Skeletal muscle tissue (tissue), 4 donors: ENCODE data around the gene CRTC1. TPM values are rescaled to one million over a fixed set of nuclear protein-coding genes. Genes with fewer than 3 reads are reported as not detected.

Experiments used
- H3K27ac ChIP-seq: one replicate; pipeline ENCODE4 v1.7.0; 2013; ENCODE audit warnings: mild to moderate bottlenecking, low read depth, low read length, inconsistent platforms
- H3K27me3 ChIP-seq, 3 donors: one replicate each; pipeline ENCODE4 v1.7.0; 2013; ENCODE audit warnings: low read length in 3 of 3; ENCODE audit not compliant: control insufficient read depth in 3 of 3, insufficient read depth in 3 of 3
- H3K36me3 ChIP-seq, 3 donors: one replicate each; pipeline ENCODE4 v1.7.0; 2013; ENCODE audit warnings: low read length in 3 of 3; ENCODE audit not compliant: control insufficient read depth in 3 of 3, insufficient read depth in 3 of 3
- H3K4me1 ChIP-seq, 3 donors: one replicate each; pipeline ENCODE4 v1.7.0; 2013; ENCODE audit warnings: low read length in 3 of 3, mild to moderate bottlenecking in 3 of 3; ENCODE audit not compliant: control insufficient read depth in 3 of 3, insufficient read depth in 3 of 3
- H3K4me3 ChIP-seq, 3 donors: one replicate each; pipeline ENCODE4 v1.7.0; 2013; ENCODE audit warnings: low read length in 3 of 3
- H3K9ac ChIP-seq, 3 donors: one replicate each; pipeline ENCODE4 v1.7.0; 2013; ENCODE audit warnings: low read length in 3 of 3, mild to moderate bottlenecking in 3 of 3, moderate library complexity in 2 of 3, low read depth in 1 of 3
- H3K9me3 ChIP-seq, 3 donors: one replicate each; pipeline ENCODE4 v1.7.0; 2013; ENCODE audit warnings: low read length in 3 of 3; ENCODE audit not compliant: control insufficient read depth in 3 of 3
- total RNA-seq: library from RNA; depleted of rRNA; stranded (reverse); fragments of >200 nt; gene quantifications from one replicate; pipeline ENCODE4 v1.2.3, GENCODE V29; 2014
- donor health status: Osteomylitis.

CRTC1 gene
- total RNA-seq, 1 donor from 2014 or later: 3.1 TPM

GRCh38 chr19:18778826-18779495 is 95.5 kb downstream of the CRTC1 start:
- no peaks in the 10 kb centered on the region for H3K4me1 ChIP-seq
- H3K27ac ChIP-seq: no peak overlapping the region
- peaks cover 0 to 7% (median 0%) of the 10 kb centered on the region in 3 donors for H3K36me3 ChIP-seq
- no peak overlapping the region for H3K9ac ChIP-seq
- no peak overlapping the region for H3K4me3 ChIP-seq
- H3K9me3 ChIP-seq: no peaks in the 10 kb centered on the region
- peaks cover 0 to 7% (median 4%) of the 10 kb centered on the region in 3 donors for H3K27me3 ChIP-seq

DNA sequence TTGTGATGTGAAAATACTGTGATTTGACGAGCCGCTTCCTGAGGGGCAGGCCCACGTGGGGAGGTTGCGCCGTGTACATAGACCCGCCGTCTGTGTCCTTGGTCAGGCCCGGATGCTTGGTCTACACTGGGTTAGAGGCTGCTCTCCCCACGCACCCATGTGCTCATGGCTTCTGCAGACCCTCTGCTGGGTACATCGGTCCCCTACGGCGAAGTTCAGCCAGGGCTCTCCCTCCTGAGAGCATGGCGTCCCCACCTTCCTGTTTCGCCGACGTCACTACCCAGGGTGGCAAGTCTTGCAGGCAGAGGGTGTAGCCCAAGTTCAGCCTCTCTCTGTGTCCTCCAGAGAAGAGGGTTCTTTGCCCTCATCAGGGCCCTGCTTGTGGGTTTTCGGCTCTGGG is 96.6 kb downstream of the CRTC1 start:
- Histone ChIP-seq H3K9ac (no peak overlapping the region), H3K27me3 (peaks cover 7 to 15% (median 8%) of the 10 kb centered on the region in 3 donors), H3K4me1 (peaks cover 0 to 6% (median 6%) of the 10 kb centered on the region in 3 donors), H3K4me3 (no peak overlapping the region), H3K36me3 (peaks cover 0 to 7% (median 0%) of the 10 kb centered on the region in 3 donors), H3K27ac (no peak overlapping the region), H3K9me3 (no peaks in the 10 kb centered on the region)

- H3K27ac ChIP-seq: no peak overlapping the region
- H3K9me3 ChIP-seq: no peaks in the 10 kb centered on the region
- peaks cover 11 to 20% (median 12%) of the 10 kb centered on the region in 3 donors for H3K27me3 ChIP-seq
- H3K4me1 ChIP-seq: peaks cover 3 to 11% (median 10%) of the 10 kb centered on the region in 3 donors
- H3K4me3 ChIP-seq: no peak overlapping the region
- no peak overlapping the region for H3K9ac ChIP-seq
- peaks cover 0 to 6% (median 0%) of the 10 kb centered on the region in 3 donors for H3K36me3 ChIP-seq
Observed at GRCh38 chr19:18780631-18781030, 97.2 kb downstream of the CRTC1 start.

DNA sequence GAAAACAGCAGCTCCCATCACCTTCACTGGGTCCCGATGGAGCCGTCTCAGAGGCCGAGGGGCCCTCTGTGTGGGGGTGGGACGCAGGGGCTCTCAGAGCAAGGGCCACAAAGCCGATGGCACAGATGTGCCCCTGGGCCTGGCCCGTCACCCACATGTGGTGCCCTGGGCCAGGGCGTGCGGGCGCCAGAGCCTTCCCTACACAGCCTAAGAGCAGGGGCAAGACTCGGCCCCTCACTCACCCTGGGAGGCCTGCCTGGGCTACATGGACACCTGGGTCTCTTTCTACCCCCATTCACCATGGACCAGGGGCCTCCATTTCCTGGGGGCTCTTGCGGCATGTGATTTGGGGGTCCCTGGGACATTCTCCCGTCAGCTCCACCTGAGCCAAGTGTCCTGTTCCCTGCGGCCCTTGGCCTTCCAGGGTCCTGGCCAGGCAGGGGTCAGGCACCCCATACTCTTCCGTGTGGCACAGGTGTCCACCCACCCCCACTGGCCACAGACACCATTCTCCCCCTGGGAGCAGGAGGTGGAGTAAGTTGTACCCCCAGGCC is 97.6 kb downstream of the CRTC1 start:
- Histone ChIP-seq H3K27ac (no peak overlapping the region), H3K9me3 (no peaks in the 10 kb centered on the region), H3K4me1 (peaks cover 3 to 13% (median 10%) of the 10 kb centered on the region in 3 donors), H3K9ac (no peak overlapping the region), H3K36me3 (peaks cover 0 to under 1% (median 0%) of the 10 kb centered on the region in 3 donors), H3K4me3 (no peak overlapping the region), H3K27me3 (peaks cover 15 to 23% (median 16%) of the 10 kb centered on the region in 3 donors)

DNA sequence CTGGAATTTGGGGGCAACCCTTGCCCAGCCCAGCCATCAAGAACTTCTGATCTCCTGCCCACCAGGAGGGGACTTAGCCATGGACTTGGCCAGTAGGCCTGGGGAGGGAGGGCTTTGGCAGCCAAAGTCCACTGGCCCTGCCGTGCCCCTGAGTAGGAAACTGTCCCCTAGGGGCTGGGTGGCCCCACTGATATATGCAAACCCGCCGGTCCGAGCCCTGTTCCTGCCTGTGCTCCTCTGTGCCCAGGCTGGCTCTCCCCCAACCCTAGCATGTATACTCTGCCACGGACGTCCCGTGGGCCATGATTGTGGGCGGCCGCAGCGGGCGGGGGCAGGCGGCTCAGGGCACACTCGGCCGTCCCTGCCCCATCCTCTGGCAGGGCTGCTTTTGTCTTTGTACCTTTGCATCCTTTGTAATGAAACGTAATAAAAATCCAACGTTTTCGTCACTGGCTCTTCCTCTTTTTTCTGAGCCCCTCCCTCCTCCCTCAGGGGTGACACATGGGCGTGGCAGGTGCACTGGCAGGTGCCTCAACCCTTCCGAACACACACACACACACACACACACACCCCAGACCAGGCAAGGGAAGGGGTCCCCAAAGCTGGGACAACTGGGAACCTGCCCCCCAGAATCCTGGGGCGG is 98.5 kb downstream of the CRTC1 start:
- no peak overlapping the region for H3K27ac ChIP-seq
- no peaks in the 10 kb centered on the region for H3K9me3 ChIP-seq
- H3K9ac ChIP-seq: no peak overlapping the region
- H3K27me3 ChIP-seq: peaks cover 21 to 31% (median 23%) of the 10 kb centered on the region in 3 donors
- H3K4me1 ChIP-seq: peaks cover 3 to 13% (median 10%) of the 10 kb centered on the region in 3 donors
- no peak overlapping the region for H3K4me3 ChIP-seq
- H3K36me3 ChIP-seq: no peaks in the 10 kb centered on the region

GRCh38 chr19:18782559-18783225 is 99.2 kb downstream of the CRTC1 start:
- peaks cover 27 to 38% (median 30%) of the 10 kb centered on the region in 3 donors for H3K27me3 ChIP-seq
- H3K9ac ChIP-seq: no peak overlapping the region
- H3K4me3 ChIP-seq: no peak overlapping the region
- H3K27ac ChIP-seq: no peak overlapping the region
- H3K36me3 ChIP-seq: no peaks in the 10 kb centered on the region
- peaks cover 3 to 16% (median 10%) of the 10 kb centered on the region in 3 donors for H3K4me1 ChIP-seq
- H3K9me3 ChIP-seq: no peaks in the 10 kb centered on the region

DNA sequence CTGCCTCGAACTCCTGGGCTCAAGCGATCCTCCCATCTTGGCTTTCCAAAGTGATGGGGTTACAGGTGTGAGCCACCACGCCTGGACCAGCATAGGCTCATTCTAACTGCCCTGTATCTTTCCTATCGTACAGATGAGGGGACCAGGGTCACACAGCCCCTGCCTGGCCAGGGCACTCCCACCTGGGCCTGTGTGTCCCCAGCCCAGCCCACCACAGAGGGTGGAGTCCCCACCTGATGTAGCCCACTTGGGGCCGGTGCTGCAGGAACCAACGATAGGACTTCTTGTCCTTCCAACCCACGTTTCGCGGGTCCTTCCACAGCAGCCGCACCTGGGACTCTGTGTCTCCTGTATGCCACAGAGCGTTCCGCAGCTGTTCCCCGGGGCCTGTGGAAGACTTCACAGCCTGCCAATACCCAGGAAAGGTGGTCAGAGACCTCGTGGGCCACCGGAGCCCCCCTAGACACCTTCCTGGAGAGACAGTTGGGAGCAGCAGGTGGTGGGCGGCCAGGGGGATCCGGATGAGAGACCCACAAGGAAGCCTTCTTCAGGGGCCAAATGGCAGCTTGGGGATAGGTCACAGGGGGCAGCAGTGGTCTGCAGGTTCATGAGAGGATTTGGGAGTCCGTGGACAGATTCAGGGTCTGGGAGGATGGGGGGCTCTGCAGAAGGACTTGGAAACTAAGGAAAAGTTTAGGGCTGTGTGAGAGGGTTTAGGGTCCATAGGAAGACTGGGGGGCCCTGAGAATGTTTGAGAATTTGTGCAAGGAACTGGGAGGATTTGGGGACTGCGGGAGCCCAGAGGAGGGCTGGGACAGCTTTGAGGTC is 100.7 kb downstream of the CRTC1 start:
- Histone ChIP-seq H3K9ac (no peak overlapping the region), H3K4me1 (peaks cover 3 to 16% (median 10%) of the 10 kb centered on the region in 3 donors), H3K27ac (no peak overlapping the region), H3K36me3 (no peaks in the 10 kb centered on the region), H3K9me3 (no peaks in the 10 kb centered on the region), H3K27me3 (peaks cover 37 to 47% (median 43%) of the 10 kb centered on the region in 3 donors), H3K4me3 (no peak overlapping the region)

- H3K36me3 ChIP-seq: no peaks in the 10 kb centered on the region
- no peak overlapping the region for H3K9ac ChIP-seq
- no peak overlapping the region for H3K4me3 ChIP-seq
- H3K27ac ChIP-seq: no peak overlapping the region
- H3K27me3 ChIP-seq: peaks cover 43 to 50% (median 48%) of the 10 kb centered on the region in 3 donors
- peaks cover 5 to 17% (median 12%) of the 10 kb centered on the region in 3 donors for H3K4me1 ChIP-seq
- H3K9me3 ChIP-seq: no peaks in the 10 kb centered on the region
Observed at GRCh38 chr19:18784786-18785120, 101.3 kb downstream of the CRTC1 start.
